Measurements from ENCODE around the gene FOSL1.

DNA sequence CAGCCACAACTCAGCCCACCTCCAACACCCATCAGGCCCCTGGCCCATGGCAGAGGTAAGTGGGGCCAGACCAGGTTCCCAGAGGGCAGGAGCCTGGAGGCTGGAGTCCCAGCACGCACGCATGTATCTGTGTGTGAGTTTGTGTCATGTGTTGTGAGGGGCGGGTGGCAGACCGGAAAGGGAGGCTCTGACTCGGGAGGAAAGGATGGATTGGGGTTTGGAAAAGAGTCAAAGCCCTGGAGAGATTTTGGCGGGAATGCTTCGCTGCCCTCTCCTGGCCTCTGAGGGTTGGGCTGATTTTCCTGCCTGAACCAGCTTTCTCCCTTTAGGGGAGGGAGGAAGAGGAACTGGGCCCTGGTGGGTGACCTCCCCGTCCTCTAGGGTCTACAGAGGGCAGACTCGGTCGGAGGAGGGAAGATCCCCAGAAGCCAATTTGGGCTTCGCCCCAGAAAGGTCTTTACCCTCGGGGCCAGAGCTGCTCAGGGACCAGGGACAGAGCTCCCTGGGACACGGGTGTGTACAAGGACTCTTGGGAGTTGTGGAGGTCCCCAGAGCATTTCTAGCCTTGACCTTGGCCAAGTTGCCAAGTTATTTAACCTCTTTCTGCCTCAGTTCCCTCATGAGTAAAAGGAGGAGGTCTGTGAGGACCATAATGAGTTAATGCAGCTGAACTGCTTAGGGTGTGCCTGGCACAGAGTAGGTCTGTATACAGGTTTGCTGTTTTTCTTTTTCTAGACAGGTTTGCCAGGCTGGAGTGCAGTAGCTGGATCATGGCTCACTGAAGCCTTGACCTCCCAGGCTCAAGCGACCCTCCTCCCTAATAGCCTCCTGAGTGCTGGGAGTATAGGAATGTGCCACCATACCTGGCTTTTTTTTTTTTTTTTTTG is 11.7 kb upstream of the FOSL1 start:
- TF ChIP-seq, protein P1, sequence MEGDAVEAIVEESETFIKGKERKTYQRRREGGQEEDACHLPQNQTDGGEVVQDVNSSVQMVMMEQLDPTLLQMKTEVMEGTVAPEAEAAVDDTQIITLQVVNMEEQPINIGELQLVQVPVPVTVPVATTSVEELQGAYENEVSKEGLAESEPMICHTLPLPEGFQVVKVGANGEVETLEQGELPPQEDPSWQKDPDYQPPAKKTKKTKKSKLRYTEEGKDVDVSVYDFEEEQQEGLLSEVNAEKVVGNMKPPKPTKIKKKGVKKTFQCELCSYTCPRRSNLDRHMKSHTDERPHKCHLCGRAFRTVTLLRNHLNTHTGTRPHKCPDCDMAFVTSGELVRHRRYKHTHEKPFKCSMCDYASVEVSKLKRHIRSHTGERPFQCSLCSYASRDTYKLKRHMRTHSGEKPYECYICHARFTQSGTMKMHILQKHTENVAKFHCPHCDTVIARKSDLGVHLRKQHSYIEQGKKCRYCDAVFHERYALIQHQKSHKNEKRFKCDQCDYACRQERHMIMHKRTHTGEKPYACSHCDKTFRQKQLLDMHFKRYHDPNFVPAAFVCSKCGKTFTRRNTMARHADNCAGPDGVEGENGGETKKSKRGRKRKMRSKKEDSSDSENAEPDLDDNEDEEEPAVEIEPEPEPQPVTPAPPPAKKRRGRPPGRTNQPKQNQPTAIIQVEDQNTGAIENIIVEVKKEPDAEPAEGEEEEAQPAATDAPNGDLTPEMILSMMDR (IDR thresholded peaks at IDR 0.05; ENCODE audit: insufficient read depth, low read length, poor library complexity, severe bottlenecking), result no peak
- no peak for TF ChIP-seq EZH2phosphoT487 (conservative IDR thresholded peaks at IDR 0.05; ENCODE audit: low read length)
